Peyer's patch (tissue), 4 donors: ENCODE measurements around the gene PCYT1B. TPM values are rescaled to one million over a fixed set of nuclear protein-coding genes. Genes with fewer than 3 reads are reported as not detected.

Experiments used
- DNase-seq, 3 donors: peaks; one replicate each; pipeline ENCODE4 v3.0.0-alpha.2; 2017 to 2019
- H3K27ac ChIP-seq, 4 donors: fragments of 200-600 bp; sonication (generic); one replicate each; pipeline ENCODE4 v1.5.1; 2016 to 2019
- H3K27me3 ChIP-seq, 2 donors: fragments of 200-600 bp; sonication (generic); one replicate each; pipeline ENCODE4 v1.5.1; 2019
- H3K36me3 ChIP-seq, 3 donors: fragments of 200-600 bp; sonication (generic); one replicate each; pipeline ENCODE4 v1.5.1; 2016 to 2019
- H3K4me1 ChIP-seq, 4 donors: fragments of 200-600 bp; sonication (generic); one replicate each; pipeline ENCODE4 v1.5.1; 2016 to 2019
- H3K4me3 ChIP-seq, 4 donors: fragments of 200-600 bp; sonication (generic); 1 replicate in 3 of 4; 2 replicates in 1 of 4; pipeline ENCODE4 v1.5.1; 2016 to 2019; ENCODE audit warnings: mild to moderate bottlenecking in 1 of 4
- H3K9me3 ChIP-seq, 4 donors: fragments of 200-600 bp; sonication (generic); one replicate each; pipeline ENCODE4 v1.5.1; 2016 to 2019; ENCODE audit warnings: mild to moderate bottlenecking in 1 of 4
- POLR2A ChIP-seq, 2 donors: fragments of 450-650 bp; IDR thresholded peaks; one replicate each; pipeline ENCODE4 v1.5.1; 2017; ENCODE audit warnings: antibody characterized with exemption in 2 of 2, mild to moderate bottlenecking in 2 of 2, moderate library complexity in 2 of 2
- total RNA-seq, 4 donors: library from RNA; depleted of rRNA; stranded (reverse); fragments of >200 nt; gene quantifications; one replicate each; pipeline ENCODE4 v1.1.0, GENCODE V29; 2016
- TF ChIP-seq, protein P1 (sequence below), 6 experiments: fragments of 450-650 bp in 4 of 6; fragments of 200-600 bp in 2 of 6; sonication (generic) in 1 of 6; IDR thresholded peaks; one replicate each; pipeline ENCODE4 v1.5.1; 2017 to 2019; ENCODE audit warnings: antibody characterized with exemption in 6 of 6, mild to moderate bottlenecking in 3 of 6, moderate library complexity in 1 of 6

Gene PCYT1B
- total RNA-seq, 4 donors from 2014 or later, result not detected

DNA sequence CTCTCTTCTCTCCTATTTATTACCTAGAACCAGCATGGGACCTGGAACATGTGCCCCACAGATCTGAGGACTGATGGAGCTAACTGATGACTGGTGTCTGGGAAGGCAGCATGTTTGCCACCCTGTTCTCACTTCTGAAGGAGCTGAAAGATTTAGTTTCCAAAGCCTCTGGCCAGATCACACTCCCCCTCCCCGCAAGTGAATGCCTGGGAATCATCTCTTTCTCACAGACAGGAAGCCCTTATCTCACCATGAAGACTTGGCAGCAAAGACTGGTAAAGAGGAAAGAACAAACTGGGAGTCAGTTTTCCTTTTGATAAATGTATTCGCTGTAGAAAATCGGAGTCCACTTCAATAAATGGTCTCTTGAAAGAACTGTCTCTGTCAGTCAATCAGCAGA lies 21.0 kb upstream of the PCYT1B start:
- Histone ChIP-seq H3K4me1 (no peaks in the 10 kb centered on the region), H3K36me3 (no peaks in the 10 kb centered on the region), H3K27me3 (no peaks in the 10 kb centered on the region), H3K4me3 (no peak overlapping the region), H3K9me3 (no peaks in the 10 kb centered on the region), H3K27ac (no peak overlapping the region)
- no peak for TF ChIP-seq POLR2A (IDR thresholded peaks at IDR 0.05)
- TF ChIP-seq, protein P1, sequence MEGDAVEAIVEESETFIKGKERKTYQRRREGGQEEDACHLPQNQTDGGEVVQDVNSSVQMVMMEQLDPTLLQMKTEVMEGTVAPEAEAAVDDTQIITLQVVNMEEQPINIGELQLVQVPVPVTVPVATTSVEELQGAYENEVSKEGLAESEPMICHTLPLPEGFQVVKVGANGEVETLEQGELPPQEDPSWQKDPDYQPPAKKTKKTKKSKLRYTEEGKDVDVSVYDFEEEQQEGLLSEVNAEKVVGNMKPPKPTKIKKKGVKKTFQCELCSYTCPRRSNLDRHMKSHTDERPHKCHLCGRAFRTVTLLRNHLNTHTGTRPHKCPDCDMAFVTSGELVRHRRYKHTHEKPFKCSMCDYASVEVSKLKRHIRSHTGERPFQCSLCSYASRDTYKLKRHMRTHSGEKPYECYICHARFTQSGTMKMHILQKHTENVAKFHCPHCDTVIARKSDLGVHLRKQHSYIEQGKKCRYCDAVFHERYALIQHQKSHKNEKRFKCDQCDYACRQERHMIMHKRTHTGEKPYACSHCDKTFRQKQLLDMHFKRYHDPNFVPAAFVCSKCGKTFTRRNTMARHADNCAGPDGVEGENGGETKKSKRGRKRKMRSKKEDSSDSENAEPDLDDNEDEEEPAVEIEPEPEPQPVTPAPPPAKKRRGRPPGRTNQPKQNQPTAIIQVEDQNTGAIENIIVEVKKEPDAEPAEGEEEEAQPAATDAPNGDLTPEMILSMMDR (IDR thresholded peaks at IDR 0.05), result no peak
- DNase-seq, result no peak

DNA sequence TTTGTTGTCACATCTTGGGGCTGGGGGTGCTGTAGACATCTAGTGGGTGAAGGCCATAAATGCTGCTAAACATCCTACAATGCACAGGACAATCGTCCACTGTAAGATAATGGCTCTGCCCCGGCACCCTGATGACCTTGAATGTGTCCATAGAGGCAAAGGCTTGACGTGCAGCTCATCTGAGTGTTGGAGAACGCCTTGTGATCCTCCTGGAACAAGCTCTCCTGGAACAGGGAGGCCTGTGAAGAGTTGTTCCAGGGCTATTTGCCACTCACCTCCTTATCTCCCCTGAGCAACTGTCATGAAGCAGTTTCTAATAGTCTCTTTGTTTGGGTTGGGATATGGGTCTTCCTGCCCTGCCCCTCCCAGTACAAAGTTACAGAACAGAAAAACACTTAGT lies 15.2 kb upstream of the PCYT1B start:
- H3K4me1 ChIP-seq, result no peaks in the 10 kb centered on the region
- no peak for TF ChIP-seq POLR2A (IDR thresholded peaks at IDR 0.05)
- TF ChIP-seq, protein P1 (IDR thresholded peaks at IDR 0.05), result no peak
- H3K36me3 ChIP-seq, result no peaks in the 10 kb centered on the region
- H3K4me3 ChIP-seq, result no peak overlapping the region
- no peak for DNase-seq
- H3K27me3 ChIP-seq, result no peaks in the 10 kb centered on the region
- H3K9me3 ChIP-seq, result no peaks in the 10 kb centered on the region
- H3K27ac ChIP-seq, result no peak overlapping the region

DNA sequence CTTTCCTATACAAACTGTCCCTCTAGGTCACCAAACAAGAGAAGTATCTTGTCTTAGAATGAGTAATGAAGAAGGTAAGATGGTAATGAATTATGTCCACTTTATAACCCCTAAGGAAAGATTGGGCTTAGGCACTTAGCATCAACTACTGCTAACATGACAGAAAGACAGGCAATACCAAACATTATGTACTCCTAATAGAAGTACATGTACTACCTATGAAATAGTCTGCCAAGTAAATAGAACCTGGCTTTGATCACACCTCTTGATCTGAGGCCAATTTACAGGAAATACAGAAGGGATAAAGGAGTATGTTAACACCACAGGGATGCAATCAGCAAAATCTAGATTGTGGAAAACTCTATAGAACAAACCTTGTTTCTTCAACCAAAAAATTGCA lies 14.1 kb upstream of the PCYT1B start:
- no peaks in the 10 kb centered on the region for H3K9me3 ChIP-seq
- H3K4me3 ChIP-seq, result no peak overlapping the region
- no peaks in the 10 kb centered on the region for H3K4me1 ChIP-seq
- H3K27ac ChIP-seq, result no peak overlapping the region
- no peaks in the 10 kb centered on the region for H3K36me3 ChIP-seq
- no peak for TF ChIP-seq POLR2A (IDR thresholded peaks at IDR 0.05)
- TF ChIP-seq, protein P1 (IDR thresholded peaks at IDR 0.05), result no peak
- H3K27me3 ChIP-seq, result no peaks in the 10 kb centered on the region
- no peak for DNase-seq

DNA sequence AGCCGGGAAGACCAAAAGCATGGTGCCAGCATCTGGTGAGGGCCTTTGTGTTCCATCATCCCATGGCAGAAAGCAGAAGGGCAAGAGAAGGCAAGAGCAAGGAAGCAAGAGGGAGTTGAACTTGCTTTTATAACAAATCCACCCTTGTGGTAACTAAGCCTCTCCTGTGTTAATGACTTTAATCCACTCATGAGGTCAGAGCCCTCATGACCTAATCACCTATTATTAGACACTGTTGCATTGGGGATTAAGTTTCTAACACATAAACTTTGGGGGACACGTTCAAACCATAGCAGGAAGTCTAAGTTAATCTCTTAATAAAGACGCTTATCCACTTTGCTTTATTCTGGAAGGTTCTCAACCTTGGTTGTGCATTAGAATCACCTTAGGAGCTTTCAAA lies 12.5 kb upstream of the PCYT1B start:
- no peaks in the 10 kb centered on the region for H3K4me1 ChIP-seq
- H3K36me3 ChIP-seq, result no peaks in the 10 kb centered on the region
- no peaks in the 10 kb centered on the region for H3K9me3 ChIP-seq
- TF ChIP-seq POLR2A (IDR thresholded peaks at IDR 0.05), result no peak
- TF ChIP-seq, protein P1 (IDR thresholded peaks at IDR 0.05), result no peak
- no peak for DNase-seq
- H3K27ac ChIP-seq, result no peak overlapping the region
- no peaks in the 10 kb centered on the region for H3K27me3 ChIP-seq
- no peak overlapping the region for H3K4me3 ChIP-seq

DNA sequence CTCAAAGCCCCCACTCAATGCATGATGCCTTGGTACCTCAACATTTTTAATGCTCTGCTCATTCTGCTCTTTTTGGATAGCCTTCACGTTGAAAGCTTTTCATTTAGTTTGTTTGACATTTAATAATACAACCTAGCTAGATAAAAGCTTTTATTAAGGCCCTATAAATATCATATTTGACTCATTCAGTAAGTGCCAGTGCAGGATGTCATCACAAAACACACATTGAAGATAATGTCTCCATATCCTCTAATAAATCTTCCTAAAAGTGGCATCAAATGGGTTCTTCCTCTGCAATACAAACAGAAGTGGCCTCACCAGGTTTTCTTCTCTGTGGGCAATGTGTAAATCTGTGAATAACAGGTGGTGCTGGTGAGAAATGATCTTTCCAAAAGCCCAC lies 12.0 kb upstream of the PCYT1B start:
- Histone ChIP-seq H3K4me3 (no peak overlapping the region), H3K9me3 (no peaks in the 10 kb centered on the region), H3K27ac (no peak overlapping the region), H3K27me3 (no peaks in the 10 kb centered on the region), H3K36me3 (no peaks in the 10 kb centered on the region), H3K4me1 (no peaks in the 10 kb centered on the region)
- no peak for TF ChIP-seq POLR2A (IDR thresholded peaks at IDR 0.05)
- TF ChIP-seq, protein P1 (IDR thresholded peaks at IDR 0.05), result no peak
- no peak for DNase-seq

DNA sequence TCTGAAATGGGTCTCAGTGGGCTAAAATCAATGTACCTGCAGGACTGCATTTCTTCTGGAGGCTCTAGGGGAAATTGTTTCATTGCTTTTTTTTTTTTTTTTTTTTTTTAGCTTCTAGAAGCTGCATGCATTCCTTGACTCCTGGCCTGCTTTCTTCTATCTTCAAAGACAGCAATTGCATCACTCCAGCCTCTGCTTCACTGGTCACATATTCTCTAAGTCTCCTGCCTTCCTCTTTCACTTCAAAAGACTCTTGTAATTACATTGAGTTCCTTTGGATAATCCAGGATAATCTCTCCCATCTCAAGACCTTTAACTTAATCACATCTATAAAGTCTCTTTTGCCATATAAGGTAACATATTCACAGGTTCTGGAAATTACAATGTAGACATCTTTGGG lies 11.3 kb upstream of the PCYT1B start:
- H3K9me3 ChIP-seq, result no peaks in the 10 kb centered on the region
- no peak for DNase-seq
- TF ChIP-seq POLR2A (IDR thresholded peaks at IDR 0.05), result no peak
- TF ChIP-seq, protein P1 (IDR thresholded peaks at IDR 0.05), result no peak
- H3K4me1 ChIP-seq, result no peaks in the 10 kb centered on the region
- H3K27me3 ChIP-seq, result no peaks in the 10 kb centered on the region
- no peak overlapping the region for H3K4me3 ChIP-seq
- no peaks in the 10 kb centered on the region for H3K36me3 ChIP-seq
- no peak overlapping the region for H3K27ac ChIP-seq
